ENCODE results near the gene MCRIP2.
"Not testable (repeated sequence)": the region's sequence is repeated elsewhere in the genome, so short reads cannot be mapped to it uniquely, and the experiment has no call there.

Gene MCRIP2

GRCh38 chr16:683396-684070 lies 41.9 kb downstream of the MCRIP2 start:
- DNase-seq: no peak

- peak; percentile 94 for DNase-seq
Measured at GRCh38 chr16:684071-684794, 42.6 kb downstream of the MCRIP2 start, which contains the start of gene JMJD8. TSS of gene JMJD8 (minus strand) at chr16:684334. CDS start at chr16:684319, 15 bp downstream.

GRCh38 chr16:684961-685696 lies 43.5 kb downstream of the MCRIP2 start:
- DNase-seq: no peak

GRCh38 chr16:685967-686366 lies 44.3 kb downstream of the MCRIP2 start:
- peak; percentile 30 for DNase-seq

GRCh38 chr16:686459-687260 lies 45.0 kb downstream of the MCRIP2 start:
- DNase-seq: no peak

GRCh38 chr16:687499-687898 lies 45.9 kb downstream of the MCRIP2 start:
- DNase-seq: no peak

- no peak for DNase-seq
Measured at GRCh38 chr16:689175-689897, 47.7 kb downstream of the MCRIP2 start.

GRCh38 chr16:691242-691641 lies 49.6 kb downstream of the MCRIP2 start:
- DNase-seq: not testable (repeated sequence)

- no peak for DNase-seq
Measured at GRCh38 chr16:692356-693108, 50.9 kb downstream of the MCRIP2 start.

- DNase-seq: no peak
Measured at GRCh38 chr16:693364-693763, 51.7 kb downstream of the MCRIP2 start.

GRCh38 chr16:693766-694165 lies 52.1 kb downstream of the MCRIP2 start:
- DNase-seq: no peak

- no peak for DNase-seq
Measured at GRCh38 chr16:694187-694862, 52.7 kb downstream of the MCRIP2 start.

- DNase-seq: no peak
Measured at GRCh38 chr16:694863-695354, 53.3 kb downstream of the MCRIP2 start.

GRCh38 chr16:695355-696089 lies 53.9 kb downstream of the MCRIP2 start:
- DNase-seq: no peak
